Skin of body (tissue), 2 donors: Measurements from ENCODE around the gene NIN. TPM values are rescaled to one million over a fixed set of nuclear protein-coding genes. Genes with fewer than 3 reads are reported as not detected.
"Not testable (repeated sequence)": the region's sequence is repeated elsewhere in the genome, so short reads cannot be mapped to it uniquely, and the experiment has no call there.

Experiments used
- DNase-seq: peaks from one replicate; lab custom pipeline; 2025; lab: John Stamatoyannopoulos, UW
- total RNA-seq: library from RNA; depleted of rRNA; stranded (reverse); fragments of >200 nt; gene quantifications from one replicate; pipeline ENCODE4 v1.2.3, GENCODE V29; 2014

NIN gene
- total RNA-seq, 1 donor from 2014 or later, result 34.6 TPM

GRCh38 chr14:50719911-50720759 lies 110.8 kb downstream of the NIN start:
- no peak for DNase-seq

- DNase-seq, result no peak
These were observed 112.0 kb downstream of the NIN start for GRCh38 chr14:50718949-50719348.

DNA sequence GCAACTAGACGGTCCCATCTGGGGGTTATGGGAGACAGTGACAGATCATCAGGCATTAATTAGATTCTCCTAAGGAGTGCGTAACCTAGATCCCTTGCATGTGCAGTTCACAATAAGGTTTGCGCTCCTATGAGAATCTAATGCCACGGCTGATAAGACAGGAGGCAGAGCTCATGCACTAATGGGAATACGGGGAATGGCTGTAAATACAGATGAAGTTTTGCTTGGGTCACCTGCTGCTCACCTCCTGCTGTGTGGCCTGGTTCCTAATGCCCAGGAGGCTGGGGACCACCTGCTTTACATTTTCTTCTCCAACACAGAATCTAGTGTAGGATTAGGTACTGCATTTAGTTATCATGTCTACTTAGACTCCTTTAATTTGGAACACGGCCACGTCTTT lies 113.2 kb downstream of the NIN start:
- DNase-seq, result no peak

- no peak for DNase-seq
These were observed 116.4 kb downstream of the NIN start for GRCh38 chr14:50714450-50715073.

DNA sequence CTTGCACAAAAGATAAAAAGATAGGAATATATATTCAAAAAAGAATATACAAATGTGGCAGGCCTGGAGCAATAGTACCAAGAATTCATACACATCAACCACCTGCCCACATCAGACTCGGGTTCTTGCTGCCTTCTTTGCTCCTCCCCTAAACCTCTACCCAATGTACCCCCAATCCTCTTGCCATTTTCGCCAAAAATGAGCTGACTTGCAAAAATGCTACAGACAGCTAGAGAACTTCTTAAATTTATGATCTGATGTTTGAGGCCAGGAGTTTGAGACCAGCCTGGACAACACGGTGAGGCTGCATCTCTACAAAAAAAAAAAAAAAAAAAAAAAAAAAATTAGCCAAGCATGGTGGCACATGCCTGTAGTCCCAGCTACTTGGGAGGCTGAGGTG lies 119.9 kb downstream of the NIN start:
- no peak for DNase-seq

- no peak for DNase-seq
These were observed 125.9 kb downstream of the NIN start for GRCh38 chr14:50705026-50705593.

DNA sequence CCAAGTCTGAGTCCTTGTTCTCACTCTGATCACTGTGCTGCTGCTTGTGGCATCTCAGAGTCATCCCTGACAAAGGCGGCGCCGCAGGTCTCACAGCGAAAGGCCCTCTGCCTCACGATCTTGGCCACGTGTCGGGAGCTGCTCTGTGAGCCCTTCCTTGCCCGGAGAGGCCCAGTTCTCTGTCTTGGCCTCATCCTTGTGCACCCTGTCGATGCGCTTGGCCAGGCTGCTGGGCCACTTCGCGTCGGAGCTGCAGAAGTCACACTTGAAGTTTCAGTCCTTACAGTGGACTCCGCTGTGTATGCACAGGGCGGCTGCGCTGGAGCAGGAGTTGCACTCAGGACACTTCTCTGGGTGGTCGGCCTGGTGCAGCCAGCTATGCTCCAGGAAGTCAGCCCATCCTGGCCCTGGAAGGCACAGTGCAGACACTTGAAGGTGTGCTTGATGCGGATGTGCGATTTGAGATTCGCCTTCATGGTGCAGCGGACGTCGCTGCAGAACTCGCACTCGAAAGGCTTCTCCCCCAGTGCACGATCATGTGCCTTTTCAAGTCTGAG lies 126.4 kb downstream of the NIN start:
- DNase-seq, result no peak

GRCh38 chr14:50697659-50698290 lies 133.2 kb downstream of the NIN start:
- peak; percentile 4 for DNase-seq

GRCh38 chr14:50694260-50694659 lies 136.7 kb downstream of the NIN start:
- not testable (repeated sequence) for DNase-seq

GRCh38 chr14:50688875-50689274 lies 142.1 kb downstream of the NIN start:
- no peak for DNase-seq

- no peak for DNase-seq
These were observed 151.3 kb downstream of the NIN start for GRCh38 chr14:50679674-50680073.

DNA sequence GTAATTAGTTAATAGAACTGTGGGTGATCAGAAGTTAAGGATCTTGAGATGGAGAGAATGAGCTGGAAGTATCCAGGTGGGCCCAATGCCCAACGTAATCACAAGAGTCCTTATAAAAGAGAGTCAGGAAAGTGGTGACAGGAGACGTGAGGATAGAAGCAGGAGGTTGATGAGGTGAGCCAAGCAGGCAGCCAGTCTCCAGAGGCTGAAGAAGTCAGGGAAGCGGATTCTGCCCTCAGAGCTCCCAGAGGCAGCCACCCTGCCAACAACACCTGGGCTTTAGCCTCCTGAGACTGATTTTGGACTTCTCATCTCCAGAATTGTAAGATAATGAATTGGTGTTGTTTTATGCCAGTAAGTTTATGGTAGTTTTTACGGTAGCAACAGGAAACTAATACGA lies 152.8 kb downstream of the NIN start:
- DNase-seq, result no peak

- DNase-seq, result no peak
These were observed 153.4 kb downstream of the NIN start for GRCh38 chr14:50677527-50678063.

DNA sequence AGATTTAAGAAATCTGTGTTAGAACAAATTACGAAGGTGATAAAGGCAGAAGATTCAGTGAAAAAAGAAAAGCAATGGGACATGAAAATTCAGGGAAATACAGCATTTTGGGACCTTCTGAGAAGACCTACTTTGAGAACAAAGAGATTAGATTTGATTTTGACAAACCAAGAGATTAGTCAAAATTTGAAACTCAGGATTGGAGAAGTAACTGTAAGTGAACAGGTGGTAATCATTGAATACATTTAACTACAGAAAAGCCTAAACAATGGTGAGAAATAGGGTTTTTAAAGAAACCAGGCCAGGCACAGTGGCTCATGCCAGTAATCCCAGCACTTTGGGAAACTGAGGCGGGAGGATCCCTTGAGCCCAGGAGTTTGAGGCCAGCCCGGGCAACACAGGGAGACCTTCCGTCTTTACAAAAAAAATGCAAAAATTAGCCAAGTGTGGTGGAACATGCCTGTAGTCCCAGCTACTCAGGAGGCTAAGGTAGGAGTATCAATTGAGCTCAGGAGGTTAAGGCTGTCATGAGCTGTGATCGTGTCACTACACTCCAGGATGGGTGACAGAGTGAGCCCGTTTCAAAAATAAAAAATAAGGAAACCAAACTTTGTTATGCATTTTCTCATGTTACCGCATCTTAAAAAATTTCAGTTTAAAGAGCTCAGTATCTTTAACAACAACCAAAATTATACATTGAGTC lies 154.0 kb downstream of the NIN start:
- no peak for DNase-seq

DNA sequence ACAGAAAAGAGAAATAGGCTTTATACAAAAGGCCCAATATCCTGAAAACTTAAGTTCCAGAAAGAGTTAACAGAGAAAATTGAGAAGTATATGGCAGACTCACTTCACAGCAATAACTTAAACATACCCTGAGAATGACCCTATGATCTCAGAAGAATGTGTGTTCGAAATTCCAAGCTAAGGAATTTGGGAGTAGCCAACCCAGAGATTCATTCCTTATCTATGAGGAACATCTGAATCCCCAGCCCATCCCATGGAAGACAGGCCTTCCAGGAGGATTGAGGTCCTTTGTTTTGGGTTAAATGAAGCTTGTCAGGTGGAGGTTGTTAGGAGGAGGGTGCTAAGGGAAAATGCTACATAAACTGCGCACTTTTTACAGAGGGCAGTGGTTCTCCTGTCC lies 155.4 kb downstream of the NIN start:
- no peak for DNase-seq

DNA sequence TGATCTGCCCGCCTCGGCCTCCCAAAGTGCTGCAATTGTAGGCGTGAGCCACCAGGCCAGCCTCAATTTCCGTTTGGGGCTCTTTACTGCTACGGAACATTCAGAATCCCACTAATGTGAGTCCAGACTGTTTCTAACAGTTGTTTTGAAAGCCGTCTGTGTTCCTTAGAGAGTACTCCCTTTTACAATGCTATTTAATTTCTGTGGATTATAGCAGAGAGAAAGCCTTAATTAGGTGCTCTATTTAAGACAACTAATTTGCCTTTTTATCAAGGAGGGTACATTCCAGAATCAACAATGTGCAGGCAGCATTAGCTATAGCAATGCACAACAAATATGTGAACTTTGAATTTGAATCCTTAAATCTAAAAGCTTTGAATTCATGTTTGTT lies 160.1 kb downstream of the NIN start:
- DNase-seq, result no peak

GRCh38 chr14:50670196-50670865 lies 160.6 kb downstream of the NIN start:
- no peak for DNase-seq
